Activated CD8-positive, alpha-beta memory T cell treated with anti-CD3 and anti-CD28 coated beads, Interleukin-2, amount 10 ng/mL, durations not matched to agents 7 days and 5 days (primary cell): ENCODE measurements around the gene MNT. TPM values are rescaled to one million over a fixed set of nuclear protein-coding genes. Genes with fewer than 3 reads are reported as not detected.
A peak's percentile ranks its signal among the peaks of the same experiment; 100 is the strongest.

Experiments used
- ATAC-seq: fragments of 150-1000 bp; cut with Tn5 transposase; one replicate; pipeline ENCODE4 v1.10.0; 2021; ENCODE audit warnings: moderate library complexity
- CTCF ChIA-PET: fragments of 350-600 bp; sonication (Branson Sonifier 250); formaldehyde crosslinking; loops from one replicate; lab custom pipeline; 2021; ENCODE audit warnings: antibody characterized with exemption; lab: Charles Lee
- DNase-seq: peaks from one replicate; pipeline ENCODE4 v3.0.0-alpha.2; 2020
- H3K27ac Mint-ChIP-seq: one replicate; pipeline ENCODE4 v1.8.0; 2021; ENCODE audit warnings: mild to moderate bottlenecking, mixed read lengths
- H3K27me3 Mint-ChIP-seq: one replicate; pipeline ENCODE4 v1.8.0; 2021; ENCODE audit warnings: mixed read lengths
- H3K36me3 Mint-ChIP-seq: one replicate; pipeline ENCODE4 v1.8.0; 2021; ENCODE audit warnings: mild to moderate bottlenecking, mixed read lengths
- H3K4me1 Mint-ChIP-seq: one replicate; pipeline ENCODE4 v1.8.0; 2021; ENCODE audit warnings: mixed read lengths
- H3K4me3 Mint-ChIP-seq: one replicate; pipeline ENCODE4 v1.8.0; 2021; ENCODE audit warnings: mild to moderate bottlenecking, moderate library complexity, mixed read lengths
- H3K9me3 Mint-ChIP-seq: one replicate; pipeline ENCODE4 v1.8.0; 2022; ENCODE audit warnings: low read depth, mixed read lengths
- total RNA-seq, 2 experiments: library from RNA; stranded (reverse); gene quantifications; one replicate each; pipeline ENCODE4 v1.2.3, GENCODE V29; 2021

Gene MNT
- total RNA-seq, 2 experiments from 2014 or later, result 26.0 to 31.9 TPM

DNA sequence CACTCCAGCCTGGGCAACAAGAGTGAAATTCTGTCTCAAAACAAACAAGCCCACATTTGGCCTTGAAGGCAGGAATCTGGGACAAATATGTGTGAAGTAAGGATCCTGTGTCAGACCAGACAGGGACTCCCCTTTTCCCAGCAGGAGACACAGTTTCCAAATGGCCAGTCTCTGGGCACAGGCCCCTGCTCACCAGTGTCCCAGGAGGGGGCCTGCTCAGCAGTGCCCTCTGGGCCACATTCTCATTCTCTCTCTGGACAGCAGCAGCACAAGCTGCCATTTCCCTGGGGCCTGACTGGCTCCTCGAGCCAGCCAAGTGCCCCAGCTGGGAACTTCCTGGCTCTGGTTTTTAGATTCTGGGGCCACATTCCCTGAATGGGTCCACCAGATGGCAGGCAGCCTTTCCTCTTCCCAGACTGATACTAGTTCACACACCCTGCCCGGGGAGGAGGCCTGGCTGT, 11.7 kb upstream of the MNT start:
- Mint-ChIP-seq H3K36me3 (peaks cover 3% of the 10 kb centered on the region), H3K27ac (peak overlapping the region; percentile 28)
- DNase-seq, result no peak

DNA sequence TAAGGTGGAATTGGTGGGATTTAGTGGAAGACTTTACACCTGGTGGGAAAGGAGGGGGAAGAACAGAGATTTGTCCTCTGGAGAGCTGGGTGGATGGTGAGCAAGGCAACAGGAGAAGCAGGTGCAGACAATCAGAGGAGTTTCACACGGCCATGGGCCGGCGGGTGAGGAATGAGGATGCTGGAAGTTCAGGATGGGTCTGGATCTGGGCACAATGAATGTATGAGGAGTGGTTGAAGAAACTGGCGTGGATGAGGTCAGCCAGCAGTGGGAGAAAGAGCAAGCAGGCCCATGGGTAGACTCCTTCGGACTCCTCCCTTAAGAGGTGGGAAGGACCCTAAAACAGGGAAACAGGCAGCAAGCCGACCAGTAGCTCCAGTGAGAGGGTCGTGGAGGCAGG, 10.1 kb upstream of the MNT start:
- H3K9me3 Mint-ChIP-seq, result no peaks in the 10 kb centered on the region
- no peaks in the 10 kb centered on the region for H3K27me3 Mint-ChIP-seq
- ATAC-seq (no peak), DNase-seq (no peak)
- CTCF ChIA-PET, result interaction anchor here (4.8 kb wide), 1 partner anchor 29 kb away, joined by 48 read pairs; no protein-coding TSS in a partner anchor
- peaks cover 9% of the 10 kb centered on the region for H3K4me1 Mint-ChIP-seq
- no peak overlapping the region for H3K4me3 Mint-ChIP-seq
- H3K36me3 Mint-ChIP-seq, result peaks cover 3% of the 10 kb centered on the region
- no peak overlapping the region for H3K27ac Mint-ChIP-seq

More for the DNA sequence above, 11.7 kb upstream of the MNT start:
- Mint-ChIP-seq H3K9me3 (no peaks in the 10 kb centered on the region), H3K27me3 (no peaks in the 10 kb centered on the region), H3K4me3 (no peak overlapping the region), H3K4me1 (peaks cover 5% of the 10 kb centered on the region)
- no peak for ATAC-seq
- CTCF ChIA-PET, result interaction anchor here (1.9 to 4.8 kb wide), 2 partner anchors 10 to 31 kb away, joined by 8 to 48 read pairs; no protein-coding TSS in a partner anchor

DNA sequence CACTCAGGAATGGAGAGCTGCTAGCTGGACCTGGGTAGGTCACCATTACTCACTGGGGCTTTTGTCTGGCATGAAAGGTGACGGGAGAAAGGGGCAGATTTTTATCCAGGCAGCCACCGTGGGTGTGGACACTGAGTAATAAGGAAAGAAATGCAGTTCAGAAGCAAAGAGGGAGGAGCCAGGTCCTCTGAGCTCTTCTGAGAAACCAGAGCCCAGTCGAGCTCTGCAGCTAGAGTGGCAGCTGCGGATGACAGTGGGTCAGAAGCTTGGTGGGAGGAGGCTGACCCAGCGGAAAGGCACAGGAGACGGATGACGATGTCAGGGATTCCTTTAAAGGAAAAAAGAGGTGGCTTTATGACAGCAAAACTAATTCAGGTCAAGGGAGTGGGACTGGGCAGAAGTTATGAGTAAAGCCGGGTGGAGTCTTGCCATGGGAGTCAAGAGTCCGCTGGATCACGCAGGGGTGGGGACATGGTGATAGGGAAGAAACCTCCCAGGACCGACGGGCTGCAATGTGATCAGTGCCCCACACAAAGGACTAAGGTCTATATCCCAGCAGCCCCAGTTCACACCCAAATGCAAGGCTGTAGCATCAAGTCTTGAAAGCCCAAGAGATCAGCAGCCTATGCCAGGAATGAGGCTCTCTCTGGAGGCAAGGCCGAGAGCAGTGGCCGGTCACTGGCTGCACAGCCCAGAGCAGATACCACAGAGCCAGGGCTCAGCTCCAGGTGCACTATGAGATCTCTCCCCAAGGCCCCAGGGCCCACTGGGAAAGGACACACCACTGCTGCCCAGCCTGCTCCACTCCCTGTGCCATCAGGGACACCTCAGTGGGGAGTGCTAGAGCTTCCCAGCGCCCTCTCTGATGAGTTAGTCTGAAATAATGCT, 6.3 kb upstream of the MNT start:
- H3K36me3 Mint-ChIP-seq, result no peaks in the 10 kb centered on the region
- H3K4me3 Mint-ChIP-seq, result no peak overlapping the region
- peaks cover 26% of the 10 kb centered on the region for H3K4me1 Mint-ChIP-seq
- H3K9me3 Mint-ChIP-seq, result no peaks in the 10 kb centered on the region
- CTCF ChIA-PET, result interaction anchor here (1.0 to 7.3 kb wide), 4 partner anchors 10 to 24 kb away, joined by 3 to 70 read pairs (median 19); no protein-coding TSS in a partner anchor
- DNase-seq (no peak), ATAC-seq (no peak)
- H3K27ac Mint-ChIP-seq, result peak overlapping the region; percentile 40
- no peaks in the 10 kb centered on the region for H3K27me3 Mint-ChIP-seq

DNA sequence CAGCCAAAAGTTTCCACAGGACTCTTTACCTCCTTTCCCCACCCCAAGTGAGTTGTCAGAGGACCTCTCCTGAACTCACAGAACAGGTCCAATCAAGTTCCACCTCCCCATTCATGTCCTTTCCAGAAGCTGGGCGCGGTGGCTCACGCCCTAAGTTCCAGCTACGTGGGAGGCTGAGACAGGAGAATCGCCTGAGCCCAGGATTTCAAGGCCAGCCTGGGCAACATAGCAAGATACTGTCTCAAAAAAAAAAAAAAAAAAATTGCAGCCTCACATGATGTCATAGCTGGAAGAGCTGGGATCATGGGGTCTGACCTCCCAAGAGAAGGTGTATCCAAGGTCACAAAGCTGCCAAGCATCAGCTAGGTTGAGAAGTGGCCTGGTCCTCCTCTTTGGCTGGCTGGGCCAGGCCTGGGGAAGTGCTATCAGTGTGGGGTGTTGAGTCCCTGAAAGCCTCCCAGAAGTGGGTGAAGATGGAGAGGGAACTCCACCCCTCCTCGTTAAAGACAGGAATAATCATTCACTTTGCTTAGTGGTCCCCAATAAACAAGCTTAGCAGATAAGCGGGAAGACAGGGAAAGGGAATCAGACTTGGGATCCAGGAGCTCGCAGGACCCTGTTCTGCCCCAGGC, 5.5 kb upstream of the MNT start:
- no peak for ATAC-seq
- CTCF ChIA-PET, result interaction anchor here (2.0 to 7.3 kb wide), 3 partner anchors 10 to 23 kb away, joined by 8 to 70 read pairs (median 30); no protein-coding TSS in a partner anchor

DNA sequence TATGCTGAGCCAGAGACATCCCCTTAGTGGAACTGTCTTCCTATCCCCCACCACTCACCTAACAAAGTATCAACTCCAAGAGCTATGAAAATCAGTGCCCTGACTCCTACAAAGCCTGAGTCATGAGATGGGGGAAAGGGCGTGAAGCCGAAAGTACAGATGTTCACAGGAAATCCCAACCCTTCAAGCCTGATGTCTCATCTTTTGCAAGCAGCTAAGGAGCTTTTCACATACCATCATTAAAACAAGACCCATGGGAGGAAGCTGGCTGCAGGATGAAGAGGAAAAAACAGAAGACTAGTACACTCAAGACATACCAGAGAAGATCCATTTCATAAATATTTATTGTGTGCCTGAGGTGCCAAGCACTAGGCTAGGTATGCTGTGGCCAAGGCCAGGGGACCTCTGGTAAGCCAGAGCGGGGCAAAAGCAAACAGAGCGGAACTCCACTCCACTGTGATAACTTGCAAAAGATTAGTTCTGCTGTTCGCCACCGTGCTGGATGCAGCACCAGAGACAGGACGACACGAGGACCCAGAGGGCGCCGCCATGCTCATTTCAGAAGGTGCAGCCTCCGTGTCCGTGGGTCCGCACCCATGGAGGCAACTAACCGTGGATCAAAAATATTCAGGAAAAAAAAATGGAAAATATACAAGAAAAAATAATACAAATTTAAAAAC, 4.5 kb upstream of the MNT start:
- no peak for ATAC-seq
- CTCF ChIA-PET, result interaction anchor here (0.6 to 7.3 kb wide), 4 partner anchors 11 to 322 kb away, joined by 4 to 94 read pairs (median 38); no protein-coding TSS in a partner anchor
- H3K4me3 Mint-ChIP-seq, result no peak overlapping the region

More for the DNA sequence above, 5.5 kb upstream of the MNT start:
- no peaks in the 10 kb centered on the region for H3K27me3 Mint-ChIP-seq
- H3K9me3 Mint-ChIP-seq, result no peaks in the 10 kb centered on the region
- peak overlapping the region; percentile 2 for H3K27ac Mint-ChIP-seq
- H3K36me3 Mint-ChIP-seq, result no peaks in the 10 kb centered on the region
- peaks cover 29% of the 10 kb centered on the region for H3K4me1 Mint-ChIP-seq
- DNase-seq, result no peak
- no peak overlapping the region for H3K4me3 Mint-ChIP-seq

DNA sequence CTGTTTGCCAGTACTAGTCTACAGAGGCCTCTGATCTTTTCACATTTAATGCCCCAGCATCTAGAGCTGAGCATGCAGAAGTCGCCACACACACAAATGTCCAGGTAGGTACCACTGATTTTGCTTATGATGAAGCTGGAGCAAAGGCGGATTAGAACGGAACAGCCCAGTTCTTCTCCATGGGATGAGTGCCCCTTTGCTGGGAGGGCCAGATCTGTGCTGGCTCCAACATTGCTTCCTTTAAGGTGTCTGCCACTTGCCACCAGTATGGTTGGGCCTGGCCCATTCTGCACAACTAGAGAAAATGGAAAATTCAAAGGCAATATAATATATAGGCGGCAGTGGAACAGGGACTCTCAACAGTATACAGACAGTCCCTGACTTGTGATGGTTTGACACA, 2.2 kb upstream of the MNT start:
- no peaks in the 10 kb centered on the region for H3K36me3 Mint-ChIP-seq
- DNase-seq (no peak), ATAC-seq (no peak)
- CTCF ChIA-PET, result interaction anchor here (1.1 to 7.3 kb wide), 5 partner anchors 10 to 345 kb away, joined by 3 to 94 read pairs (median 9); no protein-coding TSS in a partner anchor
- no peak overlapping the region for H3K27ac Mint-ChIP-seq
- no peak overlapping the region for H3K4me3 Mint-ChIP-seq
- H3K9me3 Mint-ChIP-seq, result no peaks in the 10 kb centered on the region
- H3K4me1 Mint-ChIP-seq, result peaks cover 41% of the 10 kb centered on the region
- no peaks in the 10 kb centered on the region for H3K27me3 Mint-ChIP-seq

More for the DNA sequence above, 4.5 kb upstream of the MNT start:
- peaks cover 29% of the 10 kb centered on the region for H3K4me1 Mint-ChIP-seq
- H3K9me3 Mint-ChIP-seq, result no peaks in the 10 kb centered on the region
- no peaks in the 10 kb centered on the region for H3K27me3 Mint-ChIP-seq
- no peak for DNase-seq
- H3K27ac Mint-ChIP-seq, result no peak overlapping the region
- H3K36me3 Mint-ChIP-seq, result no peaks in the 10 kb centered on the region

DNA sequence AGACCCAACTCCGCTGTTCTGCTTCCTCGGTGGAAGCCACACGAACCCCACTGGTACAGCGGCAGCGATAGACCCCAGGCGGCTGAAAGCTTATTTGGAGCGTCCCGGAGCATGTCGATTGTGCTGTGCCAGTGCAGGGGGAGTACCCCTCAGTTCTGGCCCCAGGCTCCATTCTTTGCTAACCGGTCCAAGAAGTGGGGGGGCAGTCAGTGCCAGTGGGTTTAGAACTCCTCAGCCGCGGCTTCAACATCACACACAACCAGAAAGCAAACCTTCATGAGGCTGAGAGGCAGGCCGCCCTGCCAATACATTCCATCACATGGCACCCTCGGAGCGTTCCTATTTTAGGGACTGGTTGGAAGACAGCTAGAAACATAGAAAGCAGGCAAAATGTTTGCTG, 1.7 kb upstream of the MNT start:
- Mint-ChIP-seq H3K4me3 (peak overlapping the region; percentile 94), H3K36me3 (no peaks in the 10 kb centered on the region), H3K27me3 (no peaks in the 10 kb centered on the region), H3K9me3 (no peaks in the 10 kb centered on the region), H3K27ac (peak overlapping the region; percentile 82), H3K4me1 (peaks cover 46% of the 10 kb centered on the region)
- DNase-seq (no peak), ATAC-seq (no peak)
- CTCF ChIA-PET, result interaction anchor here (1.5 to 7.3 kb wide), 6 partner anchors 10 to 50 kb away, joined by 5 to 94 read pairs (median 18); no protein-coding TSS in a partner anchor

DNA sequence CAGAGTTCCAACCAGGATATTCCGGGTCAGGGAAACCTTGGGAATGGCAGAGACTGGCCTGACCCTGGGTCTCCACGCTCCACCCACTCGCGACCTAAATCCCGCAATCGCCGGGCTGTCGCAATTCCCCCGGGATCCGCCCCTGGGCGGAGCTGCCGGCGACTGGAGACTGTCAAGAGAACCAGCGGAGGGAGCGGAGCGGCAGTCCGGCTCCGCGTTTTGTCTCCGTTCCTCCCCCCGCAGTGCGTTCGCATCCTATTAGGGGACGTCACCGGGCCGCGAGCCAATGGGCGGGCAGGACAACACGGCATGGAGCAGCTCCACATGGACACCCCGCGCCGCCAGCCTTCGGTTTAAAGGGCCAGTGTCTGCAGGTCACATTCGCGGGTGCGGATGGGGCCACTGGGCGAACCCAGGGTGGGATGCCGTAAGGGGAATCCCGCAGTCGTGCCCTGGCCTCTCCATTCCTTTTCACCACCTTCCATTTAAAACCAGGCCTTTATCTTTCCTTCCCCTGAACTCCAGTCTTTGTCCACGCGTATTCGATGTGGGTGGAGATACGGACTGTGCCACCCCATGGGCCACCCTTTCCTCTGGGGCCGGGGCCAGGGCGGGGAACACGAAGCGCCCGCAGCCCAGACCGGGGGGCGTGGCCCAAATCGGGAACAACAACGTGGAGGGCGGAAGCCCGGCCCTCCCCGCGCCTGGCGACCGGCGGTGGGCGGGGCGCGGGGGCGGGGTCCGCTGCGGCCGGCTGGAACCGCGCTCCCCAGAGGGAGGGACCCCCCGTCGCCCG, 764 bp upstream of the MNT start:
- Mint-ChIP-seq H3K4me3 (peak overlapping the region; percentile 94), H3K27me3 (no peaks in the 10 kb centered on the region), H3K9me3 (no peaks in the 10 kb centered on the region), H3K36me3 (no peaks in the 10 kb centered on the region), H3K27ac (peak overlapping the region; percentile 93), H3K4me1 (peaks cover 49% of the 10 kb centered on the region)
- ATAC-seq, result peak; percentile 61
- DNase-seq, result peak; percentile 100
- CTCF ChIA-PET, result interaction anchor here (0.7 to 7.3 kb wide), 7 partner anchors 9 to 98 kb away, joined by 3 to 94 read pairs (median 9); partner anchors contain the start of genes SMG6 and SRR

DNA sequence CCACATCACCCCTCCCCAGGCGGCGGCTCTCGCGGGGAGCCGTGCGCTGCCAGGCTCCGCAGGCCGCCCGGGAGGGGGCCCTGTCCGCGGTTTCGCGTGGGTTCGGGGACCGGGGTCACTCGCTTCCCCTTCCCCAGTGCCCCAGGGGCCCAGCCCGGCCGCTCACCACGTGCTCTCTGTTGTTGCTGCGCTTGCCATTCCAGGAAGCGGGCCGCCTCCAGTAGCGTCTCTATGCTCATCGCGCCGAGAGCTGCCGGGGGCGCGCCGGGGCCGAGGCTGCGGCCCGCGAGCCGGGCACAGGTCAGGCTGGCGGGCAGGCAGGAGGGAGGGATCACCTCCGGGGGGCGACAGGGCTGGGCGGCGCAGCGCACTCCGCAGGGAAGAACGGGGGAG, 390 bp downstream of the MNT start:
- CTCF ChIA-PET, result interaction anchor here (2.2 to 6.9 kb wide), 3 partner anchors 8 to 18 kb away, joined by 14 to 94 read pairs (median 27); no protein-coding TSS in a partner anchor

DNA sequence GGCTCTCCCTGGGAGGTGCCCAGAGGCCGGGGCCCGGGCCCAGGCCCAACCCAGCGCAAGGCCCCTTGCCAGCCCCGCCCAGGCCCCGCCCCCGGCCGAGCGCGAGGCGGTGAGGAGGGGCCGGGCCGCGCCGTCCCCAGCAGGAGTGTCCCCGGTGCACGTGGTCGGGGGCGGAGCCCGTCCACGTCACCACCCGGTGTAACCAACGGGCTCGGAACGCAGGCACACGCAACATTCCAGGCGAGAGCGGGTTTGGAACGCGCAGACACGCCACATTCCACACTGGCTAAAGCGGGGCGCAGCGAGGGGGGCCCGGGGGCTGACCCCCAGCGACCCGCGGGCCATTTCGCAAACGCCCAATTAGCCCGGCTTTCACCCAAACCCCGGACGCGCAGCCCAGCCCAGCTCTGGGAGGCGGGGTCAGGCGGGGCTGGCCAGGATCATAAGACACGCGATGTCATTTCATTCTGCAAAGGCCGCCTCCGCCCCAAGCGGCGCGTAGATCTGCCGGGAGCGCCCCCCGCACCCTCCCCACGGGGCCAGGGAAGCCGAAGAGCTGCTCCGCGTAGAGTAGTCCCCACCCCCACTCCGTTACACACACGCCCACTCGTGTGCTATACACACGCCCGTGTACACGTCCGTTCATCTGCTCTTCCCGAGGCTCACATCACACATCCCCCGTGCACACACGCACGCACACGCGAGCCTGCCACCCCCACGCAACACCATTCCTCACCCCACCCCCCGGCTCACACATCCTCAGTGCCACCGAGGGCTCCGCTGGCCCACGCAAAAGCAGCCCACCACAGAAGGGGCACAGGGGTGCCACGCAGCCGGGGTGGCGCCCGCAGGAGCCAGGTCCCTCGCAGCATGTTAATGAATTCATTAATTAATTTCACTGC, 1.0 kb downstream of the MNT start:
- Mint-ChIP-seq H3K4me1 (peaks cover 43% of the 10 kb centered on the region), H3K4me3 (peak overlapping the region; percentile 94), H3K27me3 (no peaks in the 10 kb centered on the region), H3K36me3 (no peaks in the 10 kb centered on the region), H3K9me3 (no peaks in the 10 kb centered on the region), H3K27ac (peak overlapping the region; percentile 96)
- ATAC-seq (peak; percentile 66), DNase-seq (peak; percentile 96)
- CTCF ChIA-PET, result interaction anchor here (2.2 to 6.9 kb wide), 3 partner anchors 7 to 17 kb away, joined by 14 to 94 read pairs (median 27); no protein-coding TSS in a partner anchor

More for the DNA sequence above, 390 bp downstream of the MNT start:
- Mint-ChIP-seq H3K4me3 (peak overlapping the region; percentile 94), H3K9me3 (no peaks in the 10 kb centered on the region), H3K4me1 (peaks cover 48% of the 10 kb centered on the region), H3K27ac (peak overlapping the region; percentile 96), H3K27me3 (no peaks in the 10 kb centered on the region), H3K36me3 (no peaks in the 10 kb centered on the region)
- ATAC-seq (no peak), DNase-seq (peak; percentile 78)
